H1 (cell line): ENCODE measurements around the gene STPG1. TPM values are rescaled to one million over a fixed set of nuclear protein-coding genes. Genes with fewer than 3 reads are reported as not detected.

Experiments used
- CTCF ChIA-PET: fragments of 300-600 bp; sonication (Branson Sonifier 250); formaldehyde crosslinking; loops from one replicate; lab custom pipeline; 2021; ENCODE audit not compliant: partially characterized antibody; lab: Charles Lee
- POLR2A ChIA-PET: fragments of 300-600 bp; sonication (Branson Sonifier 250); formaldehyde crosslinking; loops from one replicate; lab custom pipeline; 2021; ENCODE audit warnings: inconsistent platforms; ENCODE audit not compliant: partially characterized antibody; lab: Charles Lee
- DNase-seq, 2 experiments: peaks; one replicate each; pipeline versions ENCODE4 v3.0.0 to v3.0.0-alpha.2; 2010 to 2022; ENCODE audit warnings: low spot score in 2 of 2, low read depth in 1 of 2, mixed read lengths in 1 of 2
- FAIRE-seq: peaks from 2 replicates; lab custom pipeline; 2011; peaks lifted over from hg19 to GRCh38; lab: Jason Lieb, UNC
- H2AFZ ChIP-seq: 2 replicates; pipeline ENCODE4 v1.8.1; 2012; ENCODE audit warnings: low read length, inconsistent platforms
- H2AK5ac ChIP-seq: 2 replicates; pipeline ENCODE4 v1.6.1; 2013; ENCODE audit warnings: low read depth, low read length
- H2BK120ac ChIP-seq: replicated peaks from 2 replicates; pipeline ENCODE3; 2013; ENCODE audit warnings: low read depth, low read length, inconsistent platforms
- H2BK12ac ChIP-seq: 2 replicates; pipeline ENCODE4 v1.6.1; 2013; ENCODE audit warnings: low read depth, low read length
- H2BK15ac ChIP-seq: 2 replicates; pipeline ENCODE4 v1.6.1; 2013; ENCODE audit warnings: low read length
- H2BK20ac ChIP-seq: 2 replicates; pipeline ENCODE4 v1.6.1; 2013; ENCODE audit warnings: low read length
- H2BK5ac ChIP-seq: 2 replicates; pipeline ENCODE4 v1.6.1; 2013; ENCODE audit warnings: low read depth, low read length
- H3K14ac ChIP-seq: 2 replicates; pipeline ENCODE4 v1.6.1; 2013; ENCODE audit warnings: inconsistent platforms; ENCODE audit not compliant: insufficient read length
- H3K18ac ChIP-seq: 2 replicates; pipeline ENCODE4 v1.6.1; 2013; ENCODE audit warnings: low read length; ENCODE audit errors: extremely low read depth
- H3K23ac ChIP-seq: 2 replicates; pipeline ENCODE4 v1.6.1; 2013; ENCODE audit warnings: inconsistent platforms; ENCODE audit not compliant: insufficient read length
- H3K23me2 ChIP-seq: 2 replicates; pipeline ENCODE4 v1.6.1; 2013; ENCODE audit warnings: low read depth, low read length
- H3K27ac ChIP-seq: 2 replicates; pipeline ENCODE4 v1.6.1; 2011; ENCODE audit warnings: low read depth, low read length, inconsistent platforms
- H3K27me3 ChIP-seq, 4 experiments: replicated peaks in 1 of 4; 1 replicate in 1 of 4; 2 replicates in 3 of 4; pipeline versions ENCODE4 v1.6.1 to v1.8.1; 2011 to 2013; ENCODE audit warnings: low read length in 3 of 4, mild to moderate bottlenecking in 3 of 4, inconsistent platforms in 2 of 4, mixed read lengths in 2 of 4, moderate library complexity in 1 of 4; ENCODE audit not compliant: control insufficient read depth in 3 of 4, insufficient read depth in 3 of 4; ENCODE audit errors: extremely low read depth in 1 of 4
- H3K36me3 ChIP-seq, 4 experiments: 2 replicates each; pipeline versions ENCODE4 v1.6.1 to v1.8.1; 2011 to 2013; ENCODE audit warnings: mild to moderate bottlenecking in 4 of 4, low read length in 3 of 4, moderate library complexity in 2 of 4, control low read depth in 1 of 4, inconsistent platforms in 1 of 4; ENCODE audit not compliant: insufficient read depth in 4 of 4, control insufficient read depth in 2 of 4
- H3K4ac ChIP-seq: replicated peaks from 2 replicates; pipeline ENCODE3; 2013; ENCODE audit warnings: low read length, low read depth, mixed read lengths, inconsistent platforms; ENCODE audit not compliant: insufficient read length
- H3K4me1 ChIP-seq, 4 experiments: replicated peaks in 1 of 4; 1 replicate in 1 of 4; 2 replicates in 3 of 4; pipeline versions ENCODE4 v1.6.1 to v1.8.1; 2011 to 2013; ENCODE audit warnings: low read length in 3 of 4, inconsistent platforms in 2 of 4, mixed read lengths in 1 of 4; ENCODE audit not compliant: insufficient read depth in 4 of 4, control insufficient read depth in 3 of 4
- H3K4me2 ChIP-seq, 2 experiments: 2 replicates each; pipeline versions ENCODE4 v1.6.1 to v1.8.1; 2011 to 2013; ENCODE audit warnings: low read depth in 2 of 2, low read length in 2 of 2, control low read depth in 1 of 2, inconsistent platforms in 1 of 2, mild to moderate bottlenecking in 1 of 2; ENCODE audit not compliant: insufficient read depth in 1 of 2
- H3K4me3 ChIP-seq, 4 experiments: fragments of 200-600, 300-600 bp in 1 of 4; sonication (generic), shearing (Covaris generic), sonication (Bioruptor Twin) in 1 of 4; 2 replicates each; pipeline versions ENCODE4 v1.5.1 to v1.8.1; 2011 to 2016; ENCODE audit warnings: low read length in 4 of 4, low read depth in 3 of 4, control low read depth in 2 of 4, inconsistent platforms in 2 of 4, mild to moderate bottlenecking in 2 of 4, mixed read lengths in 1 of 4, moderate library complexity in 1 of 4; ENCODE audit not compliant: insufficient read depth in 2 of 4; ENCODE audit errors: extremely low read depth in 1 of 4
- H3K56ac ChIP-seq: replicated peaks from 2 replicates; pipeline ENCODE3; 2013; ENCODE audit warnings: low read depth, mild to moderate bottlenecking, mixed read lengths, low read length, inconsistent platforms; ENCODE audit not compliant: insufficient read length
- H3K79me1 ChIP-seq: 2 replicates; pipeline ENCODE4 v1.6.1; 2013; ENCODE audit warnings: low read depth, low read length, control low read depth
- H3K79me2 ChIP-seq, 2 experiments: 2 replicates each; pipeline versions ENCODE4 v1.6.1 to v1.8.1; 2012 to 2013; ENCODE audit warnings: low read length in 2 of 2, mild to moderate bottlenecking in 2 of 2, inconsistent platforms in 1 of 2; ENCODE audit not compliant: insufficient read depth in 2 of 2, control insufficient read depth in 1 of 2
- H3K9ac ChIP-seq, 4 experiments: replicated peaks in 1 of 4; 1 replicate in 1 of 4; 2 replicates in 3 of 4; pipeline versions ENCODE4 v1.6.1 to v1.8.1; 2011 to 2013; ENCODE audit warnings: low read depth in 3 of 4, low read length in 3 of 4, control low read depth in 2 of 4, mild to moderate bottlenecking in 2 of 4, moderate library complexity in 2 of 4, inconsistent platforms in 1 of 4; ENCODE audit errors: extremely low read depth in 1 of 4
- H3K9me3 ChIP-seq, 2 experiments: 2 replicates each; pipeline versions ENCODE4 v1.6.1 to v1.8.1; 2012 to 2013; ENCODE audit warnings: mild to moderate bottlenecking in 2 of 2, moderate library complexity in 2 of 2, control low read depth in 1 of 2, inconsistent platforms in 1 of 2, low read depth in 1 of 2, low read length in 1 of 2, mixed read lengths in 1 of 2; ENCODE audit not compliant: insufficient read depth in 2 of 2
- H4K20me1 ChIP-seq, 2 experiments: replicated peaks in 1 of 2; 2 replicates each; pipeline versions ENCODE3 to v1.8.1; 2011 to 2013; ENCODE audit warnings: inconsistent platforms in 2 of 2, low read length in 2 of 2, mild to moderate bottlenecking in 1 of 2; ENCODE audit not compliant: insufficient read depth in 2 of 2, control insufficient read depth in 1 of 2
- H4K5ac ChIP-seq: 2 replicates; pipeline ENCODE4 v1.6.1; 2013; ENCODE audit warnings: low read length, low read depth, mixed read lengths, inconsistent platforms; ENCODE audit not compliant: insufficient read length
- H4K8ac ChIP-seq: 2 replicates; pipeline ENCODE4 v1.8.0; 2013; ENCODE audit warnings: mild to moderate bottlenecking, moderate library complexity, low read length, inconsistent platforms; ENCODE audit not compliant: insufficient read depth; ENCODE audit errors: extremely low read depth
- H4K91ac ChIP-seq: replicated peaks from 2 replicates; pipeline ENCODE3; 2013; ENCODE audit warnings: low read length, mixed read lengths, inconsistent platforms; ENCODE audit not compliant: insufficient read length
- CBX5 ChIP-seq: fragments of 300-800, 300-1000 bp; sonication (generic); IDR thresholded peaks from 2 replicates; pipeline ENCODE4 v1.7.1; 2016; ENCODE audit warnings: antibody characterized with exemption, low read length, low read depth
- TBP ChIP-seq: IDR thresholded peaks from 2 replicates; pipeline ENCODE4 v1.6.1; 2011; ENCODE audit warnings: low read depth, low read length, improper control_type of control experiment
- WGBS, 2 experiments: shearing (Covaris generic) in 1 of 2; methylation state at CpG; one replicate each; pipeline versions ENCODE4 v1.1.6 to v1.1.7; 2013 to 2015; ENCODE audit warnings: low lambda C conversion rate in 2 of 2, mixed read lengths in 2 of 2, inconsistent platforms in 1 of 2, low coverage in 1 of 2, missing lambda C conversion rate in 1 of 2; ENCODE audit not compliant: insufficient replicate concordance in 2 of 2, insufficient coverage in 1 of 2, insufficient read length in 1 of 2; ENCODE audit errors: extremely low coverage in 1 of 2, missing lambda C conversion rate in 1 of 2; 5-methylcytosine and 5-hydroxymethylcytosine counted together
- polyA plus RNA-seq, 7 experiments: library from polyadenylated mRNA; depleted of rRNA in 3 of 7; stranded (reverse) in 5 of 7; unstranded in 2 of 7; fragments of >200 nt in 5 of 7; fragments of 200-250 nt in 2 of 7; gene quantifications; 1 replicate in 5 of 7; 2 replicates in 1 of 7; 4 replicates in 1 of 7; pipeline versions ENCODE4 v1.2.1 to v1.2.3, GENCODE V29; 2011 to 2013; ENCODE audit warnings: missing spikeins in 2 of 7, mixed read lengths in 2 of 7
- total RNA-seq: library from RNA; stranded (reverse); fragmentation: NEBNext Ultra II Directional; extraction: Animal tissue kit (Norgen Biotek cat#: 25700); gene quantifications from 2 replicates; pipeline ENCODE4 v1.2.1, GENCODE V29; 2021

Gene STPG1
- total and polyA plus RNA-seq, 2 of the 8 experiments (the other 6 are each of a cell fraction or from before 2014, with no cell fraction given) = 10.3 to 11.2 TPM

- H3K4me3 ChIP-seq = no peak overlapping the region
- ChIA-PET POLR2A (no interaction called here), CTCF (interaction anchor here (0.7 to 1.6 kb wide), 5 partner anchors 9 to 133 kb away, joined by 3 to 8 read pairs (median 4); no protein-coding TSS in a partner anchor)
- no peaks in the 10 kb centered on the region for H3K79me2 ChIP-seq
- H2BK12ac ChIP-seq = no peak overlapping the region
- H2AK5ac ChIP-seq = no peak overlapping the region
- no peaks in the 10 kb centered on the region for H3K9me3 ChIP-seq
- no peak overlapping the region for H4K91ac ChIP-seq
- no peak overlapping the region for H3K4me2 ChIP-seq
- H2AFZ ChIP-seq = no peak overlapping the region
- H3K27me3 ChIP-seq = no peaks in the 10 kb centered on the region
- H3K23me2 ChIP-seq = no peaks in the 10 kb centered on the region; the same call in 1 of the 2 replicates
- H2BK5ac ChIP-seq = no peak overlapping the region
- no peak overlapping the region for H3K4ac ChIP-seq
- no peaks in the 10 kb centered on the region for H4K20me1 ChIP-seq
- DNase-seq = no peak
- H3K36me3 ChIP-seq = peaks cover 0 to 2% (median 0%) of the 10 kb centered on the region in 4 experiments; a peak in 1 of 8 replicates
- H3K4me1 ChIP-seq = peaks cover 0 to 6% (median 3%) of the 10 kb centered on the region in 4 experiments; a peak in 4 of 7 replicates
- no peak overlapping the region for H2BK15ac ChIP-seq
- no peak overlapping the region for H3K18ac ChIP-seq
- no peak for FAIRE-seq
- no peak overlapping the region for H4K8ac ChIP-seq
- H3K9ac ChIP-seq = no peak overlapping the region
- H2BK120ac ChIP-seq = no peak overlapping the region
- WGBS, 2 experiments = 88% methylated on average over 7 of the region's 7 CpGs; no CpG with 5 or more reads in 1 of the 2 experiments
- H2BK20ac ChIP-seq = no peak overlapping the region
- H4K5ac ChIP-seq = no peak overlapping the region
- no peak overlapping the region for H3K14ac ChIP-seq
- H3K79me1 ChIP-seq = no peaks in the 10 kb centered on the region
- no peak overlapping the region for H3K23ac ChIP-seq
- no peak overlapping the region for H3K27ac ChIP-seq
- H3K56ac ChIP-seq = no peak overlapping the region
- TF ChIP-seq TBP (no peak), CBX5 (no peak)
Observed at GRCh38 chr1:24331961-24332673, 81.5 kb downstream of the STPG1 start.
